ENCODE data around the gene PDK2. TPM values are rescaled to one million over a fixed set of nuclear protein-coding genes. Genes with fewer than 3 reads are reported as not detected.

PDK2 gene
- total and polyA plus RNA-seq, 2 of the 4 experiments (the other 2 are of a cell fraction): 26.7 to 104 TPM

DNA sequence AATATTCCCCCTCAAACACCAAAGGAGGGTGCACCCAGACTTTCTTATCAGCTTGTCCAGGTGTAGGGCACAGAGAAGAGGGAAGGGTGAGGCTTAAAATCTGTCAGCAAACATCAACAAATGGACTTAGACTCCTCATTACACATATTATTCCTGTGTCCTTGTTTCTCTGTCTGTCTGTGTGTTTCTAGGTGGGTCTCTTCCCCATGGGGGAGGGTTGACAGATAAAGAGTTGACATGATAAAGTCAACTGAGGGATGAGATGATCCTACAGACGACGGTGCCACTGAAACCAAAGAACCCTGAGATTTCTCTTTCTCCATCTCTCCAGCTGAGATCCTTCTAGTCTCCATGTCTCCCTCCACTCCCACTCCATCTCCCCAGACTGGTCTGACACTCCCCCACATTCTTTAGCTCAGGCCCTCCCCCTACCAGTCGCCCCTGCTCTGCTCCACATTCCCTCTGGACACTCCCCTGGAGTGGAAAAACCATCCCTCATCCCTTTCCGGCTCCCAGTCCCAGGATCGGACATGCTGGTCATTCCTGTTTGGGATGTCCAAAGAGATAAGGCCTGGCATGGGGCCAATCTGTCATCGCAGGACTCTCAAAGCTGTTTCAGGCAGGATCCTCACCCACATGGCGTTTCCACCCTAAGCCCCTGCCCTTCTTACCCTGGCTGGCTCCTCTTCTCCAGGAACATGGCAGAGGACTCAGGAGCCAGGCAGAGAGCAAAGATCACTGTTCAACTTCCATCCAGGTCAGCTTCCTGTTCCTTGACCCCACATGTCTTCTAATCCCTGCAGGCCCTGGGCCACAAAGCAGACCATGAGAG lies 42.1 kb upstream of the PDK2 start:
- Histone ChIP-seq H4K5ac (ENCODE audit: low read depth, low read length) (peak overlapping the region; percentile 19; the same call in 1 of the 2 replicates), H2BK5ac (ENCODE audit: low read depth, low read length, poor library complexity, severe bottlenecking) (peak overlapping the region; percentile 89), H3K4me1 (ENCODE audit: control insufficient read depth, insufficient read depth, low read length) (peaks cover 41% of the 10 kb centered on the region), H3K56ac (ENCODE audit: extremely low read depth, insufficient read depth, low read length) (peak overlapping the region; percentile 68), H2AK5ac (ENCODE audit: low read depth, low read length) (peak overlapping the region; percentile 99), H3K4me2 (ENCODE audit: low read depth, low read length) (peak overlapping the region; percentile 28), H3K14ac (replicated peaks; ENCODE audit: low read depth, low read length) (peak overlapping the region; percentile 91), H3K4me3 (ENCODE audit: insufficient read depth, low read depth, low read length) (no peak overlapping the region), H2BK15ac (ENCODE audit: low read depth, low read length) (peak overlapping the region; percentile 67), H4K20me1 (ENCODE audit: insufficient read depth, low read length) (peaks cover 11% of the 10 kb centered on the region; the same call in 1 of the 2 replicates), H3K23ac (ENCODE audit: low read depth, low read length) (peak overlapping the region; percentile 50), H3K9me1 (ENCODE audit: insufficient read depth, low read length) (peaks cover 59% of the 10 kb centered on the region), H4K91ac (ENCODE audit: insufficient read depth, low read depth, low read length) (peak overlapping the region; percentile 98), H2AK9ac (replicated peaks; ENCODE audit: low read depth, low read length, poor library complexity) (peak overlapping the region; percentile 93), H3K4ac (ENCODE audit: low read depth, low read length) (peak overlapping the region; percentile 98), H4K8ac (ENCODE audit: low read depth in 2 of 2, low read length in 2 of 2) (peak overlapping the region; percentile 85 to 96), H3K79me1 (ENCODE audit: low read depth in 1 of 2, low read length in 2 of 2) (peaks cover 0 to 68% of the 10 kb centered on the region in 2 experiments; a peak in 2 of 4 replicates), H3K36me3 (ENCODE audit: control insufficient read depth, insufficient read depth, low read length) (no peaks in the 10 kb centered on the region), H3K27ac (ENCODE audit: insufficient read depth, low read length) (peak overlapping the region; percentile 31), H3K18ac (ENCODE audit: low read depth, low read length) (peak overlapping the region; percentile 72; the same call in 1 of the 2 replicates), H3K9me3 (ENCODE audit: control insufficient read depth, insufficient read depth, low read length) (no peaks in the 10 kb centered on the region), H2BK120ac (ENCODE audit: low read depth, low read length) (peak overlapping the region; percentile 98), H3K27me3 (ENCODE audit: control insufficient read depth, insufficient read depth, low read length) (no peaks in the 10 kb centered on the region), H2AFZ (replicated peaks; ENCODE audit: low read length, poor library complexity) (peak overlapping the region; percentile 81), H3K9ac (ENCODE audit: low read depth, low read length) (no peak overlapping the region), H2BK20ac (ENCODE audit: low read depth, low read length) (peak overlapping the region; percentile 95)
- ChIA-PET CTCF (interaction anchor here (0.8 to 1.4 kb wide), 4 partner anchors 11 to 41 kb away, joined by 3 to 4 read pairs (median 4); partner anchors contain the start of gene PDK2), POLR2A (ENCODE audit: unreplicated experiment) (no interaction called here)
- dilution Hi-C loops (cut with HindIII; ENCODE audit: low sequenced_read_pairs, unreplicated experiment) (no loop called here), in situ Hi-C loops (cut with MboI; ENCODE audit: low sequenced_read_pairs) (no loop called here), intact Hi-C loops (cut with micrococcal nuclease) (no loop called here)
- no TSS peak for BruUV-seq (replicated peaks)
- ATAC-seq (ENCODE audit: low read depth) (no peak; the same call in 1 of the 2 replicates), DNase-seq (peak; percentile 38)
- TF ChIP-seq MXI1 (IDR thresholded peaks at IDR 0.05; ENCODE audit: borderline replicate concordance, low read depth, low read length) (no peak), MAZ (IDR thresholded peaks at IDR 0.05; ENCODE audit: borderline replicate concordance, low read depth, low read length) (no peak), POLR2A (IDR thresholded peaks at IDR 0.05; ENCODE audit: low read depth, low read length) (peak; percentile 16; the same call in 1 of the 2 replicates)
- TF ChIP-seq, protein P1, sequence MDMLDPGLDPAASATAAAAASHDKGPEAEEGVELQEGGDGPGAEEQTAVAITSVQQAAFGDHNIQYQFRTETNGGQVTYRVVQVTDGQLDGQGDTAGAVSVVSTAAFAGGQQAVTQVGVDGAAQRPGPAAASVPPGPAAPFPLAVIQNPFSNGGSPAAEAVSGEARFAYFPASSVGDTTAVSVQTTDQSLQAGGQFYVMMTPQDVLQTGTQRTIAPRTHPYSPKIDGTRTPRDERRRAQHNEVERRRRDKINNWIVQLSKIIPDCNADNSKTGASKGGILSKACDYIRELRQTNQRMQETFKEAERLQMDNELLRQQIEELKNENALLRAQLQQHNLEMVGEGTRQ (IDR thresholded peaks at IDR 0.05; ENCODE audit: low read depth, low read length): no peak
- WGBS, 2 experiments (ENCODE audit: extremely low coverage in 2 of 2, insufficient read length in 1 of 2): 42% methylated on average over 4 of the region's 7 CpGs; no CpG with 5 or more reads in 1 of the 2 experiments
